IMR-90 (cell line): ENCODE results near the gene CWC22. TPM values are rescaled to one million over a fixed set of nuclear protein-coding genes. Genes with fewer than 3 reads are reported as not detected.

Source experiments
- ATAC-seq: fragments of 200-7000 bp; cut with Tn5 transposase; 2 replicates; pipeline ENCODE4 v1.9.1; 2020; ENCODE audit warnings: low read depth, mild to moderate bottlenecking, moderate library complexity
- BruUV-seq: library from RNA; stranded (reverse); fragments of 400-500 nt; replicated peaks from 2 replicates; lab custom pipeline; 2021; lab: Mats Ljungman, UMichigan
- CTCF ChIA-PET: fragments of 300-600 bp; formaldehyde crosslinking; extraction: SDS; loops from one replicate; lab custom pipeline; 2021; ENCODE audit warnings: antibody characterized with exemption; lab: Yijun Ruan, JAX
- POLR2A ChIA-PET: fragments of 300-600 bp; sonication (Branson Sonifier 250); formaldehyde crosslinking; loops from one replicate; lab custom pipeline; 2022; ENCODE audit warnings: antibody characterized with exemption; ENCODE audit not compliant: unreplicated experiment; lab: Charles Lee
- DNase-seq: peaks from one replicate; pipeline ENCODE4 v3.0.0; 2013
- H2AFZ ChIP-seq: replicated peaks from 2 replicates; pipeline ENCODE3; 2013; ENCODE audit warnings: low read length, mild to moderate bottlenecking; ENCODE audit not compliant: poor library complexity
- H2AK5ac ChIP-seq: 2 replicates; pipeline ENCODE4 v1.6.1; 2013; ENCODE audit warnings: low read depth, low read length, inconsistent platforms
- H2AK9ac ChIP-seq: replicated peaks from 2 replicates; pipeline ENCODE3; 2013; ENCODE audit warnings: mild to moderate bottlenecking, low read depth, low read length, moderate library complexity; ENCODE audit not compliant: poor library complexity
- H2BK120ac ChIP-seq: 2 replicates; pipeline ENCODE4 v1.6.1; 2013; ENCODE audit warnings: low read depth, low read length, inconsistent platforms
- H2BK15ac ChIP-seq: 3 replicates; pipeline ENCODE4 v1.6.1; 2013; ENCODE audit warnings: low read depth, low read length, inconsistent platforms
- H2BK20ac ChIP-seq: 2 replicates; pipeline ENCODE4 v1.6.1; 2013; ENCODE audit warnings: low read depth, mild to moderate bottlenecking, inconsistent platforms, low read length, moderate library complexity
- H2BK5ac ChIP-seq: 2 replicates; pipeline ENCODE4 v1.6.1; 2013; ENCODE audit warnings: mild to moderate bottlenecking, low read depth, low read length, inconsistent platforms; ENCODE audit not compliant: poor library complexity, severe bottlenecking
- H3K14ac ChIP-seq: replicated peaks from 2 replicates; pipeline ENCODE4 v1.6.1; 2013; ENCODE audit warnings: low read depth, low read length, inconsistent platforms
- H3K18ac ChIP-seq: 2 replicates; pipeline ENCODE4 v1.6.1; 2013; ENCODE audit warnings: low read depth, low read length, control low read depth
- H3K23ac ChIP-seq: 2 replicates; pipeline ENCODE4 v1.6.1; 2013; ENCODE audit warnings: low read depth, low read length, inconsistent platforms
- H3K27ac ChIP-seq: 2 replicates; pipeline ENCODE4 v1.5.1; 2013; ENCODE audit warnings: mild to moderate bottlenecking, control low read depth, low read length; ENCODE audit not compliant: insufficient read depth
- H3K27me3 ChIP-seq: 2 replicates; pipeline ENCODE4 v1.6.1; 2013; ENCODE audit warnings: low read length; ENCODE audit not compliant: control insufficient read depth, insufficient read depth
- H3K36me3 ChIP-seq: 2 replicates; pipeline ENCODE4 v1.6.1; 2013; ENCODE audit warnings: low read length, mixed read lengths; ENCODE audit not compliant: control insufficient read depth, insufficient read depth
- H3K4ac ChIP-seq: 2 replicates; pipeline ENCODE4 v1.6.1; 2013; ENCODE audit warnings: low read depth, low read length, inconsistent platforms
- H3K4me1 ChIP-seq: 2 replicates; pipeline ENCODE4 v1.6.1; 2013; ENCODE audit warnings: low read length, mixed read lengths; ENCODE audit not compliant: control insufficient read depth, insufficient read depth
- H3K4me2 ChIP-seq: 2 replicates; pipeline ENCODE4 v1.6.1; 2013; ENCODE audit warnings: low read depth, mild to moderate bottlenecking, control low read depth, low read length, moderate library complexity
- H3K4me3 ChIP-seq: 2 replicates; pipeline ENCODE4 v1.5.1; 2013; ENCODE audit warnings: low read depth, mild to moderate bottlenecking, control low read depth, low read length, moderate library complexity; ENCODE audit not compliant: insufficient read depth
- H3K56ac ChIP-seq: 2 replicates; pipeline ENCODE4 v1.6.1; 2013; ENCODE audit warnings: low read length, inconsistent platforms; ENCODE audit not compliant: insufficient read depth; ENCODE audit errors: extremely low read depth
- H3K79me1 ChIP-seq, 2 experiments: 2 replicates each; pipeline ENCODE4 v1.6.1; 2013; ENCODE audit warnings: low read length in 2 of 2, inconsistent platforms in 1 of 2, low read depth in 1 of 2
- H3K9ac ChIP-seq: 2 replicates; pipeline ENCODE4 v1.6.1; 2013; ENCODE audit warnings: low read depth, low read length, control low read depth
- H3K9me1 ChIP-seq: 2 replicates; pipeline ENCODE4 v1.6.1; 2013; ENCODE audit warnings: low read length, inconsistent platforms; ENCODE audit not compliant: insufficient read depth
- H3K9me3 ChIP-seq: 2 replicates; pipeline ENCODE4 v1.6.1; 2013; ENCODE audit warnings: low read length; ENCODE audit not compliant: control insufficient read depth, insufficient read depth
- H4K20me1 ChIP-seq: 2 replicates; pipeline ENCODE4 v1.6.1; 2013; ENCODE audit warnings: low read length, inconsistent platforms; ENCODE audit not compliant: insufficient read depth
- H4K5ac ChIP-seq: 2 replicates; pipeline ENCODE4 v1.6.1; 2013; ENCODE audit warnings: mild to moderate bottlenecking, low read depth, low read length, control low read depth
- H4K8ac ChIP-seq, 2 experiments: 2 replicates each; pipeline ENCODE4 v1.6.1; 2013; ENCODE audit warnings: low read depth in 2 of 2, low read length in 2 of 2, control low read depth in 1 of 2, inconsistent platforms in 1 of 2
- H4K91ac ChIP-seq: 2 replicates; pipeline ENCODE4 v1.6.1; 2013; ENCODE audit warnings: low read depth, low read length, inconsistent platforms; ENCODE audit not compliant: insufficient read depth
- MXI1 ChIP-seq: IDR thresholded peaks from 2 replicates; pipeline ENCODE4 v1.6.1; 2012; ENCODE audit warnings: low read depth, mild to moderate bottlenecking, low read length, moderate library complexity, borderline replicate concordance
- WGBS, 2 experiments: methylation state at CpG; one replicate each; pipeline versions ENCODE4 v1.1.5 to v1.1.7; 2013; ENCODE audit warnings: missing lambda C conversion rate in 2 of 2; ENCODE audit not compliant: insufficient read length in 1 of 2; ENCODE audit errors: extremely low coverage in 2 of 2; 5-methylcytosine and 5-hydroxymethylcytosine counted together
- dilution Hi-C: fragments of 300-500 bp; cut with HindIII; formaldehyde crosslinking; loops from one replicate; pipeline ENCODE4 v1.14.3; 2018; ENCODE audit warnings: low sequenced_read_pairs; ENCODE audit not compliant: unreplicated experiment
- in situ Hi-C: fragments of 300-500 bp; cut with MboI; formaldehyde crosslinking; loops from 3 replicates; pipeline ENCODE4 v1.14.3; 2019; ENCODE audit warnings: low sequenced_read_pairs, inconsistent platforms, mixed read lengths
- intact Hi-C: fragments of 100-400 bp; cut with micrococcal nuclease; formaldehyde crosslinking; loops from 2 replicates; pipeline ENCODE4 v1.10.0; 2022
- polyA plus RNA-seq, 3 experiments: library from polyadenylated mRNA; depleted of rRNA; stranded (reverse); fragments of >200 nt; gene quantifications; 2 replicates each; pipeline ENCODE4 v1.2.3, GENCODE V29; 2012; ENCODE audit warnings: low replicate concordance in 1 of 3
- total RNA-seq: library from RNA; depleted of rRNA; stranded (reverse); fragments of >200 nt; gene quantifications from 2 replicates; pipeline ENCODE4 v1.2.3, GENCODE V29; 2012

The CWC22 gene
- total and polyA plus RNA-seq, 2 of the 4 experiments (the other 2 are of a cell fraction) = 4.5 to 17.9 TPM

DNA sequence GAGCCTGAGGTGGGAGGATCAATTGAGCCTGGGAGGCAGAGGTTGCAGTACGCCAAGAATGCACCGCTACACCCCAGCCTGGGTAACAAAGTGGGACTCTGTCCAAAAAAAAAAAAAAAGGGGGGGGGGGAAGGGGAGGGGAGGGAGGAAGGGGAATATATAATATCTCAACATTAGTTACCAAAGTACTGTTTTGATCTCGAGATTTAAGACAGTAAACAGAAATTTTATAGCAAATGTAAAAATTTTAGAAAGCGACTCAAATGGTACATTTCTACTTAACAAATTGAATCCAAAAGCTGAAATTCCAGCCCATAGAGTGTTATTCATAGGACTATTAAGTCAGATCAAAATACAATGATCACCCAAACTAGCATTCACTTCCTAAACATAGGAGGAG lies 60.8 kb downstream of the CWC22 start:
- ChIA-PET POLR2A (no interaction called here), CTCF (no interaction called here)
- no peak overlapping the region for H2AK5ac ChIP-seq
- H3K18ac ChIP-seq = no peak overlapping the region
- H3K23ac ChIP-seq = no peak overlapping the region
- H2BK20ac ChIP-seq = no peak overlapping the region
- no peak overlapping the region for H2BK15ac ChIP-seq
- WGBS, 2 experiments = no CpG with 5 or more reads among the region's 4 CpGs
- no peak overlapping the region for H3K14ac ChIP-seq
- H3K27me3 ChIP-seq = no peaks in the 10 kb centered on the region
- no peak overlapping the region for H2BK120ac ChIP-seq
- H3K4me3 ChIP-seq = no peak overlapping the region
- no peak for ATAC-seq
- no peak for DNase-seq
- H3K9me1 ChIP-seq = no peaks in the 10 kb centered on the region
- H4K5ac ChIP-seq = no peak overlapping the region
- no peaks in the 10 kb centered on the region for H3K9me3 ChIP-seq
- no peak overlapping the region for H3K4me2 ChIP-seq
- H3K9ac ChIP-seq = no peak overlapping the region
- no peak for TF ChIP-seq MXI1
- no peak overlapping the region for H3K56ac ChIP-seq
- H4K20me1 ChIP-seq = no peaks in the 10 kb centered on the region
- no peak overlapping the region for H2AK9ac ChIP-seq
- intact Hi-C loops = no loop called here
- no peak overlapping the region for H3K4ac ChIP-seq
- H2AFZ ChIP-seq = no peak overlapping the region
- no peaks in the 10 kb centered on the region for H3K4me1 ChIP-seq
- H4K91ac ChIP-seq = no peak overlapping the region
- no peak overlapping the region for H2BK5ac ChIP-seq
- peaks cover 9% of the 10 kb centered on the region for H3K36me3 ChIP-seq
- BruUV-seq = no TSS peak
- dilution Hi-C loops = no loop called here
- in situ Hi-C loops = no loop called here
- H3K79me1 ChIP-seq = no peaks in the 10 kb centered on the region
- no peak overlapping the region for H4K8ac ChIP-seq
- no peak overlapping the region for H3K27ac ChIP-seq
